Islet of Langerhans (tissue), 1 donor: Measurements from ENCODE around the gene FMN1.

Experiments
- FAIRE-seq: peaks from one replicate; lab custom pipeline; 2011; peaks lifted over from hg19 to GRCh38; lab: Jason Lieb, UNC

The FMN1 gene

DNA sequence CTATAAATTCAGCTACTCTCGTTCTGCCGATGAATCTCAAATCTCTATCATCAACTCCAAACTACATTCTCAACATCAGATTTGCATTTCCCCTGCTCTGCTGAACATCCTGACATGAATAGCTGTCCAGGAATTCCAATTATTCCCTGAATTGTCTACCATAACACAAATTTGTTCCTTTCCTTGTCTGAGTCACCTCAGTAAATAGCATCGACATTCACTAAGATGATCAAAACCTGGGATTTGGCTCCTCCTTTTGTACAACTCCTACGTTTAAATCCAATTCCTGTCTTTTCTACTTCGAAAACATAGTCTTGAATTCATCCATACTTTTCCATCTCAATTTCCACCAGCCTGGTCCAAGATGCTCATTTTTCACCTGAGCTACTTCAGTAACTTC lies 369.7 kb downstream of the FMN1 start:
- peak; percentile 17 for FAIRE-seq

DNA sequence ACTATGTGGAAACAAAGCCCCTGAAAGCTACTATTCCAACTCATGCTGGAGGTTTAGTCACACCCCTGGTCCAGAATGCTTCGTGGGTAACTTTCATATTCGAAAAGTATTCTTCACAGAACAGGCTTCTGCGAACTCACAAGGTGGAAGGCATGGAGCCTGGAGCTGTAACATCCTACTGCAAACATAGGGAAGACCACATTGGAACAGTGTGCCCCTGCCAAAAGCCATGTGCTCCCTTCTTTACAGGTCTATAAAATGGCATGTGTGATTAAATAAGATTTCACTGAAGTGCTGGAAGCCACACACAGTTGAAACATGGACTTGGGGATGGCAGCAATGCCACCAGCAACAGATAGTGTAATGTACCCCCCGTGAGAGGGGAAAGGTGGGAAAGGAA lies 370.8 kb downstream of the FMN1 start:
- FAIRE-seq = no peak

DNA sequence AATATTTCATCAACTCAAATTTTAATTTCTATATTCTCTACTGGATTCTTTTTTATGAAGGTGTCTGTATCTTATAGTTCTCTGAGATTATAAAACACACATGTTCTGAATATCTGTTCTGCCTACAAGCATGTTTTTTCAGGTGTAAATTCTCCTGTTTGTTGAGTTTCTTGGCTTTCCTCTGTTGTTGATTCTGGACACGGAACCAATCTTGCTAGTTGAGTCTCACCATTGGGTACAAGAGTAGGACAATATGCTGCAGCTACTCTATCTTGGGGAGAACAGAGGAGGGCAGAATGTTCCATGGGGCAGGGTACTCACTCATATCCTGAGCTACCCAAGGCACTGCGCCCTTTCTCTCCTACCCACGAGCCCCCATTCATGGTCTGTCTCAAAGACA lies 371.8 kb downstream of the FMN1 start:
- FAIRE-seq = no peak

DNA sequence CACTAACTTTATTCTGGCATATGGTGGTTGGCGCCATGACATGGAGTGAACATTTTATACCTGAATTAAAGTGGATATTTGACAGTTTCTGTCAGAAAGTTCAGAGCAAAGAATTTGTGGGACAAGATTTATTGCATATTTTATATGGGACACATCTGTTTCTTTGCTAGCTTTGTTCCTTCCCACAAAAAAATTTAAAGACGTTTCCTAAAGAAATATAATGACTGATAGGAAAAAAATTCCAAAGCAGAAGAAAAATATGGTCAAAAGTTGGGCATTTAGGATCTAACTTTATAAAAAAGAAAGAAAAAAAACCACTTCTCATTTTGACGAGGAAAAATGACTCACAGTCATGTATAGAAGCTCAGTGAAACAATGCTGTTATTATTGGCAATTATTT lies 375.1 kb downstream of the FMN1 start:
- FAIRE-seq = no peak

DNA sequence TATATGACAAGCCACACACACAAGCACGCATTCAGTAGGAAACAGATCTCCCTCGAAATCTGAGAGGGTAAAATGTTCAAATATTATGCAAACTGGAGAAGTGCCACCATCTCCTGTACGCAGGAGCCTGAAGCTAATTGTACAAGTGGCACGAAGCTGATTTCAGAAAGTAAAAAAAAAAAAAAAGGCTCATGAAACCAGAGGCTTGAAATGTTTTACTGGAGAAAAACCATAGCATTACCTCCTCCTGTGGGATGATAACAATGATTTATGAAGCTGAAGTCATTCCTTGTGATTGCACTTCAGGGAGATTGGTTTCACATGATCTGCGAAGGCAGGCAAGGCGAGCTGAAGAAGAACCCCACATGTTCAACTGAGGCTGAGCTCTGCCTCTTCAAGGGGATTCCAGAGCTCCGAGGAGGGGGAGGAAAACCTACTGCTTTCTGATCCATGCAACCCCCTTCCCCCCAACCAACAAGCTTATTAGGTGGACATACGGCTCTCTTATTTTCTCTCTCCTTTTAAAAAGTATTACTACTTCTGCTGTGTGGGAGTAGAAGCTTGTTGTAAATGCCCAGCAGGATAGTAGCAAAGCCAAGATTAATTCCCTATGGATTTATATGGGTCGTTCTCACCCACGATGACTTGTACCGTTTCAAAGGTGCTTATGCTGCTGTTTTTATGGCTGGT lies 375.6 kb downstream of the FMN1 start:
- FAIRE-seq = peak; percentile 86

DNA sequence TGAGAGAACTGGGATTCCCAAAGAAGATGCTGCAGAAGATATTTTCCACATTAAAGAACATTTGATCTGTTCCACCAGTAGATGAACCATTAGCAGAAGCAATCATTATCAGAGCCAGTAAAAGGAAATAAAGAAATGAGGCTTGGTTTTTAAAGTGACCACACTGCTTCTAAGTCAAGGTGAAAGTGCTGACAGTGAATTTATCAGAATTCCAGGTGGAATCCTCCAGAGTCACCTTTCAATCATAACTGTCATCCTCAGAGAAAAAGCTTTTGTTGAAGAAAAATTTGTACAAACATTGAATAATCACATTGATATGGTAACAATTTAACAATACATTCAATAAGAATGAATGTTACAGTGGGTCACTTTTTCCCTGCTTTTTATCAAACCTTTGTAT lies 376.9 kb downstream of the FMN1 start:
- FAIRE-seq = no peak

DNA sequence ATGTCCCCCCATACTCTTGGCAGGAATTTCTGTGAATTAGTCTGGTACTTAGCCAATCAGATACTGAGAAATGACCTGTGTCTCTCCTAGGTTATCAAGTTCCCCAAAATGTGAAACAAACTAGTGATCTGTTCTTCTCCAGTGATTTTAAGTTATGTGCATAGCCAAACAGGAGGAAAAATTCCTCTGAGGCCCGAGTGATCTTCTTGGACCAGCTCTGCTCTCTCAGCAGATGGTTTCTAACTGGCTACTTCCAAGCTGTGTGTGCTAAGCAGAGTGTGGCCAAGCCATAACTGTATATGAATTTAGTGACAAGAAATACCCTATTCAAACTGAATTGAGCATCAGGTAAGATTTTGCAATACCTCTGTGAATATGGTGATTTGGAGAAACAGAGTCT lies 387.2 kb downstream of the FMN1 start:
- FAIRE-seq = no peak

DNA sequence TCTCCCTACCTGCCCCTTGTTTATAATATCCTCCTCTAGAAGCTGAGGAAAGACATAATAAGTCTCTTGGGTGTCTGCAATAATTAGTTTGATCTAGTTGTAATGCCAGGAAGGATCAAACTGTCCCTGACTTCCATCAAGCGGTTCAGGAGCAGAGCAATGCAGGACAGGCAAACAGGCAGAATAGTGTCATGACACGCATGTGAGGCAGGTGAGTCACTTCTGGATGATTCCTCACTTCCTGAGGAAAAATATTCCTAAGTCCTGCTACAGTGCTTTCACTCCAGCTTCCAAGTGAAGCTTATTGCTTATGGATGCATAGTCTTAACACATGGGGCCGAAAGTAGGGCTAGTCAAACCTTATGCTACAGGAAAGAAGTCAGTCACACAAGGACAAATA lies 390.9 kb downstream of the FMN1 start:
- no peak for FAIRE-seq

DNA sequence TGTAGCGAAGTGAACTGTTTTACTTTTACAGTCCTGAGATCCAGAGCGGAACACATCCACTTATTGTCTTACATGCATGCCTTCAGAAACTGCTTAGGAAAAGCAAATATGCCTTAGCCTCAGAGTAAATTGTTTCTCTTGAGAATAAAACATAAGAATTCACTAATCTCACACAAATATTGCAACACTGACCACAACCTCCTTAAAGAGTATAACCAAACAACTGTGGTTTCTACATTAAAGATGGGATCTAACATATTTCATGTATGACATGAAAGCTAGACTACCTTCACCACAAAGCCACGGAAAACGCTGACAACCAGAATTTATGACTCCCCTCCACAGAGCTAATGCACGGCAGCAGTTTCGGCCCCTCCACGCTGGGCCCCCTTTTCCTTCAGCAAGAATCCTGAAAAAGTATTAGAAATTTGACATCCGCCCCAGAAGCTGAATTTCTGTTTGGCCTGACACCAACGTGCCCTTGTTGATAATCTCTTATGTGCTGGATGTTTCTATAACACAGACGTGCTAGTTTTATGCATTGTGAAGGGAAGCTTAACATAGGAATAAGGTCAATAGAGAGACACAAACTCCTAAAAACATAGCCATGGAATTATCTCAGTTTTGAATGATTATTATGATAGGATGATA lies 392.1 kb downstream of the FMN1 start:
- FAIRE-seq = no peak

DNA sequence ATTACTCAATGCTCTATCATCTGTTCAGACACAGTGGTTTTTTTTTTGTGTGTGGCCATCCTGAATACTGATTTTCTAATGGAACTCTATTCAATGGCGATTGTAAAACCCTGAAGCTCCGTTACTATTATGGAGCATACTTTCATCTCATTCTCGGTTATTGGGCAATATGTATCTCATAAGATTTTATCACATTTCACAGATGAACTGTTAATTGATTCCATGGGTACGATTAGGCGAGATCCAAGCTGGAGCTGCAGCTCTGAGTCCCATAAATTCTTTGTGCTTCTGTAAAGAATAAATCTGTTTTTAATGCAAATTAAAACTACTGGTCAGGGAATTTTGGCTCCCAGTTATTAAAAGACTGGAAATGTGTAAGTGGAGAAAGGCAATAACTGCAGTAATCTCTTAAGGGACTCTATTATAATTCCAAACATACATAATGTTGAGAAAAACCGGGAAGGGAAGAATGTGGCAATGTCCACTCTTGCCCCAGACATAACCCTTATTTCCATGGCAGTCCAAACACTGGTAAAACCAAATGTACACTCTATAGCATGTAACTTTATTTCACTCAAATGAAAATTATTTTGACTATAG lies 394.5 kb downstream of the FMN1 start:
- no peak for FAIRE-seq

DNA sequence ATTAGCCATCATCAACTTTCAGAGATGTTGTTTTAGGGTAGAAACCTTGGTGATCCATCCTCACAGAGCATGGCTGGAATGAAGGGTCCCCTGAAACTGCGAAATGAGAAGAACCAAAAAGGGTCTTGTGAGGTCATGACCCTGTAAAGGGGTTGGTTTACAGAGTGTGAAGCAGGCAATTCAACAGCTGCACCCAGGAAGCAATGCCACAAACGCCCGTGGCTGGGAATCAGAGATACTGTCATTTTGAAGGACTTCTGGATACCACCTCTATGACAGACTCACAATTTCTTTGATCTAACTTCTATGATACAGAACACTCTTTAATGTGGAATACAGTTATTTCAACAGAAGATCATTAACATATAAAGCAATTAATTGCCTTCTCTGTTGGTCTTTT lies 397.7 kb downstream of the FMN1 start:
- FAIRE-seq = no peak

DNA sequence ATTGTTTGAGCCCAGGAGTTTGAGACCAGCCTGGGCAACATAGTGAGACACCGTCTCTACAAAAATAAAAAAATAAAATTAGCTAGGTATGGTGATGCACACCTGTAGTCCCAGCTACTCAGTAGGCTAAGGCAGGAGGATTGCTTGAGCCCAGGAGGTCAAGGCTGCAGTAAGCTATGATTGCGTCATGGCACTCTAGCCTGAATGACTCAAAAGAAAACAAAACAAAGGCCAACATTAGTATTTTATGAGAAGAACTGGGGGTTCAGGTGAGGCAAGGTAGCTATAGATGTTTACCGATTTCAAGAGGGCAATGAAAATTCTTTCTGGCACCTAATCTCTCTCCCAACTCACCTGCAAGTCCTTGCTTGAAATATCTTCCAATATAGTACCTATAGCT lies 399.5 kb downstream of the FMN1 start:
- no peak for FAIRE-seq

DNA sequence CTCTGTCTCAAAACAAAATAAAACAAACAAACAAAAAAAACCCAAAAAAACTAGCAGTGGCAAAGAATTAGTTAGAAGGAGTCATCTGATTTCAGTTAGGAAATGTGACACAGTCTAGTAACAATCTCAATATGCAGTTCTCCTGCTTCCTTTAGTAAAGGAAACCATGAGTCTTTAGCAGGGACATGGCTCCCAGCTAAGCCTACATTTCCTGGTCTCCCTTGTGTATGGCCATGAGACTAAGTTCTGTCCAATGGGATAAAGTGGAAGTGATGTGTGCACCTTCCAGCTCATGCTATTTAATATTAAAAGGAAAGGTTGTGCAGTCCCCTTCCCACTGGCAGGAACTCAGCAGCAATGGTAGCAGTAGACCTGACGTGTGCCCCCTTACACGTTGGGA lies 402.1 kb downstream of the FMN1 start:
- no peak for FAIRE-seq

DNA sequence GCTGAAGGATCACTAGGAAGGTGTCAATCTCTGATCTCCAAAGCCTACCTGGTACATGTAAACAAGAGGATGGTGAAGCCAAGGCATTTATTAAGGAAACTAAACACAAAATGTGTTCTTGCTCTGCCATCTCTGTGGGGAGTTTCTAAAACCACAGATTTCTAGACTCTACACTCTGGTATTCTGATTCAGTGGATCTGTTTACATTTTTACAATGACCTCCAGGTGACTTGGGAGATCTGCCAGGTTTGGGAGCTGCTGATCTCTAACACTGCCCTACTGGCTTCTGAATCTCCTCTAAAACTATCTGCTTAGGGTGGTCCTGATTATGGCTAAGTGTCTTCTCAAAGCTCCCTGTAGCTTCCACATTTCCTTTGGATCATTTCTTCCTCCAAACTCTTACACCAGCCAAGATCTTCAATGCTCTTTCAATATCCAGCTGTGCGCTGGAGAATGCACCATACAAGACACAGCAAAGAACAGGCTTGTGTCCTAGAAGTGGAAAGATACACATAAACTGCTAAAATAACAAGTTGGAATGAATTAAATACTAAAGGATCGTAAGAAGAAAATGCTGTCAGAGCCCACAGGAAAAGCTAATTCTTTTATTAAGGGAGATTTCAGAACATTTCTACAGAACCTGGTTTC lies 404.0 kb downstream of the FMN1 start:
- no peak for FAIRE-seq

DNA sequence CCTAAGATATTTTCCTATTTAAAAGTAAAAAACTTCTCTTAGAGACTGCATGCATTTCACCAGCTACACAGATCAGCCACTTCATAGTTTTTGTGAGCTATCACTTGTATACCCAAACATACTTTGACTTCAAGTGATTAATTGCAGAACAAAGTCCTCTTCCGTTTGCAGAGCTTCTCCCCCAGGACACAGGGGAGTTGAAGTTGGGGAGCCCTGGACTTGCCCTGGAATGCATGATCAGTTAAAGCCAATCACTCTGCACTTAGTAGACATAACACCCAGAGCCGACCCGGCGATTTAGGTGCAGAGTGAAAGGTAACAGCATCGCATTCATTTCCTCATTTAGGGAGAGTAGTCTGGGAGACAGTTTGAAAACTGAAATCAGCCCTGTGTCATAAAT lies 406.6 kb downstream of the FMN1 start:
- FAIRE-seq = no peak

DNA sequence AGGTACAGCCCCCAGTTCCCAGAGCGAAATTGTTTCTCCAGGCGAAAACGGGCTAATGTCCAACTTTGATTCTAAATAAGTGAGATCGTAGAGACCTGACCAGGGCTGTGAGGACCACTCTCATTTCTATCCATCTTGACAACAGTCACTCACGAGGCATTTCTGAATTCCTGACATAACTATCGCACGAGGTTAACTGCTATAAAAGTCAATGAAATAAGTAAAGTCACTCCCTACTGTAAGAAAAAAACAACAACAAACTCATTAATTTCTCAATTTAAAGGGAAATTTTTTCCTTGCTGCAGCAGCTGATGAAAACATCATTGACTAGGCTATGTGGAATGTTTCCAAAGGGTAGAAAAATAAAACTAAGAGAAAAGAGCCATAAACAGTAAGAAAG lies 407.6 kb downstream of the FMN1 start:
- FAIRE-seq = no peak

DNA sequence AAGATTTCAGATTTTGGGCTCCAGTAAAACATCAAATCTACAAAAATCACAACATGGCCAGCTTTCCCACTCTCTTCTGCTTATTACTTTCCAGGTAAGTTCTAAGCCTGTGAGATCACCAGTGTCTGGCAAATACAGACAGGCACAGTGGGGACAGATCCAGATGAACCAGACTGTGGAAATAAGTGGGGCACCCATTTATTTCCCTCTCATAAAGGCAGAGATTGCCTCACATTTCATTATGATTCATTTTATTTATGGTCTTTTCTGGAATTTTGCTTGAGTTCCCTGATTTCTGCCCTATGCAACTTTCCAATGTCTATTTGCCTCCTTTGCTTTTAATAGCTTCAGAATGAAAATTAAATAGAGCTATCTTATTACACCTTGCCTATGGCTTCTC lies 409.9 kb downstream of the FMN1 start:
- no peak for FAIRE-seq

DNA sequence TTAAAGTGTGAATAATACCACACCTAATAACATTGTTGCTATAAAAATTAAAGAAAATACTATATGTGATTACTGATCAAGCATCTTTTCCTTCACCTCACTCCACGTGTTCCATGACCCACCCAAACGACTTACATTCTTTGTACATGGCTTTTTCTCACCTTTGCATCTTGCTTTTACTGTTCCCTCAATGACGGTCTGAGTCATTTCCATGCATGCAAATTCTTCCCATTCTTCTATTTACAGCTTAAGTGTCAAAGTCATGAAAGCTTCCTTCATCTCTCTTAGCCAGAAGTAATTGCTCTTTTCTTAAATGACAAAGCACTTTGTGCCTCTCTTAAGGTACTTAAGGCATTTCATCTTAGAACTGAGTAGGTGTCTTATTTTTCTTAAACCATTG lies 412.7 kb downstream of the FMN1 start:
- no peak for FAIRE-seq

DNA sequence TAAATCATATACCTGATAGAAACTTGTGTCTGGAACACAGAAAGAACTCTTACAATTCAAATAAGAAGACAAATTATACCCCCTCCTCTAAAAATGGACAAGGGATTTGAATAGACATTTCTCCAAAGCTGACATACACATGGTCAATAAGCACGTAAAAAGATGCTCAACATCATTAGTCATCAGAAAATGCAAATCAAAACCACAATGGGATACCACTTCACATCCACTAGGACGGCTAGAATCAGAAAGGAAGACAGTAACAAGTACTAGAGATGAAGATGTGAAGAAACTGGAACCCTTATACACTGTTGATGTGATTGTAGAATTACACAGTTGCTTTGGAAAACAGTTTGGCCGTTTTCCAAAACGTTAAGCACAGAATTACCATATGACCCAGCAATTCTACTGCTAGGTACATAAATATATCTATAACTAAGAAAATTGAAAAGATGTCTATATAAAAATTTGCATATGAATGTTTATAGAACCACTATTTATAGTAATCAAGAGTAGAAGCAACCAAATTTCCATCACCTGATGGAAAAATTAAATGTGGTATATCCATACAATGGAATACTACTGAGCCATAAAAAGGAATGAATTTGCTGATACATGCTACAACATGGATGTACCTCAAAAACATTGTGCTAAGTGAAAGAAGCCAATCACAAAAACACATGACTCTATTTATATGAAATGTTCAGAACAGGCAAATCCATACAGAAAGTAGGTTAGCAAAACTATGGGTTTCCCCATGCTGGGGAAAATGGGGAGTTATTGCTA lies 415.9 kb downstream of the FMN1 start:
- FAIRE-seq = no peak

DNA sequence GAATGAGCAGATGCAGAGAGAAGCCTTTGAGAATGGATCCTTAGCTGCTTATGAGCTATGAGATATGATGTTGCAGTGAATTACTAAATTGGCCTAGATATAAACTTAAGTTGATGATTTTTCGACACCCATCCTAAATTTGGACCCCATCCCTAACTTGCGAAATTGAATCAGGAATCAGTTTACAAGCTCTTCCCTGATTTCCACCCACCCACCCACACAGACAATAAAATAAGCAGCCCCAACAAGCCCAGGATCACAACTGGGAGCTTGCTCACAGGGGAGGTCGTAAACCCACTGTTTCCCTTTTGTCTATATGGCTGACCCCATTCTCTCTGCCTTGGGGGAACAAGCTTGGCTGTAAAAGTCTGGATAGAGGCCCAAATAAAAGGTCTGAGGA lies 419.4 kb downstream of the FMN1 start:
- no peak for FAIRE-seq

DNA sequence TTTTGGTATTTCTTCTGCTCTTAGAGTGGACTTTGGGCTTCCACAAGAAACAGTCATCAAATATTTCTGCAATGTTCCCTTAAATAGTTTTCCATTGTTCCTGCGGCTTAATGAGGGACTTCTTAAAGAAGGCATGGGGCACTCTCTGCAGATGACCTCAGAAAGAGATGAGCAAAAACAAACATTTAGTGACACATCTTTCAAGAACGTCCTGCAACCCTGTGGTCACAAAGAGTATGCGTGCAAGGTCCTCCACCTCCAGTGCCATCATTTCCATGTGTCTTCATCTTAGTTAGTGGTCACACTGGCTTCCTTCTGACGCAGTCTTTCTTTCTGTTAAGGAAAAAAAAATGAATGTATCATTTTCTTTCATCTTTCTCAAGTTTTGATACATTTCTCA lies 420.5 kb downstream of the FMN1 start:
- FAIRE-seq = no peak

DNA sequence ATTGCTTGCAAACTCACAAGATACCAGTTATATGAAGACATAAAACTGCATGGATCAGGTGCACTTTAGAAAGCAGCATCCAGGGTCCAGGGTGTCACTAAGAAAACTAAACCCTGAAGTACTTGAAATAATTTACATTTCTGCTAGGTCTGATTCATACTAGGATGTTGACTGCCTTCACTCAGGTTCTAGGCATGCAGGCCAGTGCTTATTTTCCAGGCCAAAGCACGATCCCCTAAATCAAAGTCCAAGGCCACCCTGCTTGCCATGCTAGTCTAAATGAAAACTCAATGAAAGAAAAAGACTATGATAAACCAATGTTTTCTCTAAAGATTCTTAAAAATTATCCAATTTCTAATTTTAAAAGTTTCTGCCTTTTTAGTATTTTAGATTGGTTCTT lies 427.3 kb downstream of the FMN1 start:
- FAIRE-seq = no peak

DNA sequence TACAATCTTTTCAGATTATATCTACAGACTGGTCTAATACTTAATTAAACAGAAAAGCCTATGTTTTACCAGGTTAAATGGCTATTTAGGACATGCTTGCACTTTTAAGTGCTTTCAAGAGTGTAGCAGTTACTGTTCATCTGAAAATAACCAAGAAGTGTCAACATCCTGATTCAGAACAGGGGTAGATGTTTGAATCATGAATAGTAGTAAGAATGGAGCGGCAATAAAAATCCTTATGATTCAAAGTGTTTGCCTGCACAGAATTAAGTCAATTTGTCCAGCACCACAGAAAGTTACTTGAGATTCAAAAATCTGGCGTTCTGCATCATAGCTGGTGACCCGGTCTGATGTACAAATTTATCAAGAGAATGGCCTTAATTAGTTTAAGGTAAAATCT lies 428.4 kb downstream of the FMN1 start:
- FAIRE-seq = no peak
